Activated B cell treated with CpG ODN at 0.5 μM for 24 hours (primary cell): ENCODE data around the gene HGFAC. TPM values are rescaled to one million over a fixed set of nuclear protein-coding genes. Genes with fewer than 3 reads are reported as not detected.

ENCODE experiments used
- ATAC-seq: fragments of 200-7000 bp; cut with Tn5 transposase; one replicate; pipeline ENCODE4 v1.10.0; 2021; ENCODE audit warnings: low read depth, mild to moderate bottlenecking, moderate library complexity
- CTCF ChIA-PET: fragments of 350-600 bp; sonication (Branson Sonifier 250); formaldehyde crosslinking; loops from one replicate; lab custom pipeline; 2021; ENCODE audit warnings: antibody characterized with exemption; lab: Charles Lee
- POLR2A ChIA-PET: fragments of 350-600 bp; sonication (Branson Sonifier 250); formaldehyde crosslinking; loops from one replicate; lab custom pipeline; 2021; ENCODE audit warnings: antibody characterized with exemption; lab: Charles Lee
- DNase-seq: peaks from one replicate; pipeline ENCODE4 v3.0.0; 2022
- H3K27ac Mint-ChIP-seq: one replicate; pipeline ENCODE4 v1.8.0; 2020; ENCODE audit warnings: mixed read lengths
- H3K27me3 Mint-ChIP-seq: one replicate; pipeline ENCODE4 v1.8.0; 2021; ENCODE audit warnings: mixed read lengths
- H3K36me3 Mint-ChIP-seq: one replicate; pipeline ENCODE4 v1.8.0; 2021; ENCODE audit warnings: low read depth, mixed read lengths
- H3K4me1 Mint-ChIP-seq: one replicate; pipeline ENCODE4 v1.8.0; 2021; ENCODE audit warnings: mixed read lengths
- H3K4me3 Mint-ChIP-seq: one replicate; pipeline ENCODE4 v1.8.0; 2020; ENCODE audit warnings: mild to moderate bottlenecking, mixed read lengths
- H3K9me3 Mint-ChIP-seq: one replicate; pipeline ENCODE4 v1.8.0; 2020; ENCODE audit warnings: mixed read lengths
- intact Hi-C: fragments of 100-400 bp; cut with micrococcal nuclease; formaldehyde crosslinking; loops from one replicate; pipeline ENCODE4 v1.15.1; 2024
- total RNA-seq: library from RNA; stranded (reverse); gene quantifications from 2 replicates; pipeline ENCODE4 v1.2.3, GENCODE V29; 2022
- TF ChIP-seq, protein P1 (sequence below): fragments of 200-600 bp; IDR thresholded peaks from one replicate; pipeline ENCODE4 v1.8.0; 2022; ENCODE audit warnings: antibody characterized with exemption, mild to moderate bottlenecking

The HGFAC gene
- total RNA-seq, 1 donor from 2014 or later = not detected

DNA sequence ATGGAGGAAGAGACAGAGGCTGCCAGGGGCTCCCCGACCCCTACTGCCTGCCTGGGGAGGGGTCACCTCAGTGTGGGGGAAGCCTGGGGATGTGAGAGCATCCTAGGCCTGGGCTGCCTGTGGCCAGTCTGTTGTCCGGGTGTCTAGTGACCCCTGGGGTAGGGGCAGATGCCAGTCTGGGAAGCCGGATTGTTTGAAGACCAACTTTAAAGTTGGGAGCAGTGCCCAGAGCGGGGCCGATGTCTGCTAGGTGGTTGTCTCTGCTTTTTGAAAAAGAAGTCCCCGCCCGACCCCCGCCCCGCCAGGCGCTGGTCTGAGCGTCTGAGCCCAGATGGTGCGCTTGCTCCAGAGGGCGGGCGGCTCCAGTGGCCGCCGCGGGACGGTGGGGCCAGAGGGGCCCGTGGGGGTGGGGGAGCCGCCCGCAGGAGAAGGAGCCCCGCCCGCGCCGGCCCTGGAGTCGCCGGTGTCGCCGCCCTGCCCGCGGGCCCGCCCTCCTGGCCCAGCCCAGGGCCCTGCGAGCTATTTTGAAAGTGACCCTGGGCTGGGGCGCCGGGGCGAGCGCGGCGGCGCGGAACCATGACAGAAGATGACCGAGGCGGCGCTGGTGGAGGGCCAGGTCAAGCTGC is 21.1 kb downstream of the HGFAC start, which contains the start of gene DOK7:
Gene DOK7, plus strand, starts transcription at position 517 of the 626 bp plus-strand sequence. Its CDS starts 70 bp downstream, at position 587.
- ChIA-PET CTCF (interaction anchor here (1.1 to 1.4 kb wide), 2 partner anchors 17 to 119 kb away, joined by 3 to 5 read pairs; no protein-coding TSS in a partner anchor), POLR2A (no interaction called here)
- DNase-seq (no peak), ATAC-seq (no peak)
- Mint-ChIP-seq H3K27ac (no peak within 1 kb of the TSS), H3K27me3 (peaks cover 18% of the 10 kb centered on the region), H3K4me3 (peak within 1 kb of the TSS; percentile 24), H3K4me1 (no peaks in the 10 kb centered on the region), H3K9me3 (no peaks in the 10 kb centered on the region), H3K36me3 (no peaks in the 10 kb centered on the region)
- intact Hi-C loops = no loop called here
- TF ChIP-seq, protein P1, sequence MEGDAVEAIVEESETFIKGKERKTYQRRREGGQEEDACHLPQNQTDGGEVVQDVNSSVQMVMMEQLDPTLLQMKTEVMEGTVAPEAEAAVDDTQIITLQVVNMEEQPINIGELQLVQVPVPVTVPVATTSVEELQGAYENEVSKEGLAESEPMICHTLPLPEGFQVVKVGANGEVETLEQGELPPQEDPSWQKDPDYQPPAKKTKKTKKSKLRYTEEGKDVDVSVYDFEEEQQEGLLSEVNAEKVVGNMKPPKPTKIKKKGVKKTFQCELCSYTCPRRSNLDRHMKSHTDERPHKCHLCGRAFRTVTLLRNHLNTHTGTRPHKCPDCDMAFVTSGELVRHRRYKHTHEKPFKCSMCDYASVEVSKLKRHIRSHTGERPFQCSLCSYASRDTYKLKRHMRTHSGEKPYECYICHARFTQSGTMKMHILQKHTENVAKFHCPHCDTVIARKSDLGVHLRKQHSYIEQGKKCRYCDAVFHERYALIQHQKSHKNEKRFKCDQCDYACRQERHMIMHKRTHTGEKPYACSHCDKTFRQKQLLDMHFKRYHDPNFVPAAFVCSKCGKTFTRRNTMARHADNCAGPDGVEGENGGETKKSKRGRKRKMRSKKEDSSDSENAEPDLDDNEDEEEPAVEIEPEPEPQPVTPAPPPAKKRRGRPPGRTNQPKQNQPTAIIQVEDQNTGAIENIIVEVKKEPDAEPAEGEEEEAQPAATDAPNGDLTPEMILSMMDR = no peak

DNA sequence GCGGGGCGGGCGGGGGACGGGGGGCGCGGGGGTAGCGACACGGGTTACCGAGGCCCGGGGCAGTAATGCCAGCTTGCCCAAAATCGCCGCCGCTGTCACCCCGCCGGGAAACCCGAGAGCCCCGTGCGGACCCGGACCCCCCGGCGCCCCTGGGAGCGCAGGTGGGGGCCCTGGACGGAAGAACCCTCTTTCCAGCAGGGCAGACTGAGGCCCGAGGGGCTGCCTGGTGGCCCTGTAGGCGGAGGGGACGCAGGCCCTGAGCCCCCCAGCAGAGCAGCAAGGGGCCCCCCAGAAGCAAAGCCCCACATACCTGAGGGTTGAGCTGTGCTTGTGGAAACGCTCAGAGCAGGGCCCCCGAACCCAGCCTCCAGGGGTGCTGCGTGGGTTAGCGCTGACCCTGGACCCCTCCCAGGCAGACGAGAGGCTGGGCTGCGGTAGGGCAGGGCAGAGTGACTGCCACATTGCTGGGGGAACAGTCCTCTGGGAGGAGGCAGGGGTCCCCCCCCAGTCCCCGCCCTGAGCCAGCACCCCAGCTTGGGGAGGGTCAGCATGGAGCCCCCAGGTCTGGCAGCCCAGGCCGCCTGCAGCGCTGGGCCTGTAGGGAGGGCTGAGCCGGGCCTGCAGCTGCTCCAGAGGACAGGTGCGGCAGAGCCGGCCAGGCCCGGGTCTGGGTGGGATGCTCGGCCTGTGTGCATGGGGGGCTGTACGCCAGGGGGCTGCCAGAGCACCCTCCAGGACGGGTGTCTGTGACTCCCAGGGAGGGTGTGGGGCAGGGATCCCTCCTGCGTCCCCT is 22.0 kb downstream of the HGFAC start:
- ChIA-PET POLR2A (no interaction called here), CTCF (no interaction called here)
- TF ChIP-seq, protein P1 = no peak
- Mint-ChIP-seq H3K4me3 (no peak overlapping the region), H3K27ac (no peak overlapping the region), H3K36me3 (no peaks in the 10 kb centered on the region), H3K27me3 (peaks cover 18% of the 10 kb centered on the region), H3K4me1 (no peaks in the 10 kb centered on the region), H3K9me3 (no peaks in the 10 kb centered on the region)
- intact Hi-C loops = no loop called here
- ATAC-seq (no peak), DNase-seq (no peak)

DNA sequence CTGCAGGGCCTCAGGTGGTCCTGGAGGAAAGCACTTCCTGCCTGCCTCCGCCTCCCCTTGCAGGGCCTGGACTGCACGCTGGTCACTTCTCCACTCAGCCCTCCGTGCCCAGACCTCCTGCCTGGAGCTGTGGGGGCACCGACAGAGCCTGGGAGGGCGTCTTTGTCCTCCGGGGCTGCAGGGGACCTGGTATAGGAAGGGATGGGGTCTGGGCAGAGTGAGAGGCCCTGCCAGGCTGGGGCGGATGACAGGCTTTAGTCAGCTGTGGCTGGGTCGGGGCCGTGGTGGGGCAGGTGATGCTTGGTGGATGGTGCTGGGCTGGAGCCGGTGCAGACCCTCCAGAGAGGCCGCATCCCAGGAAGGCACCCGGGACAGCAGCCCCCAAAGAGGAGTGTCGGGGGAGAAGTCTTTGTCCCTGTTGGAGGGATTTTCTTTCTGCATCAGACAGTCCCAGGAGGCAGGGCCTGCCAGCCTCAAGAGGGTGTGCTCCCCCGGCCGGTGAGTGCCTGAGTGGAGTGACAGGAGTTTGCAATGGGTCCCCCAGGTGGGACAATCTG is 22.7 kb downstream of the HGFAC start:
- TF ChIP-seq, protein P1 = no peak
- Mint-ChIP-seq H3K27me3 (peaks cover 18% of the 10 kb centered on the region), H3K36me3 (no peaks in the 10 kb centered on the region), H3K4me1 (no peaks in the 10 kb centered on the region), H3K4me3 (peak overlapping the region; percentile 24), H3K9me3 (no peaks in the 10 kb centered on the region), H3K27ac (no peak overlapping the region)
- DNase-seq (no peak), ATAC-seq (no peak)
- intact Hi-C loops = no loop called here
- POLR2A ChIA-PET = no interaction called here
- CTCF ChIA-PET = no interaction called here

DNA sequence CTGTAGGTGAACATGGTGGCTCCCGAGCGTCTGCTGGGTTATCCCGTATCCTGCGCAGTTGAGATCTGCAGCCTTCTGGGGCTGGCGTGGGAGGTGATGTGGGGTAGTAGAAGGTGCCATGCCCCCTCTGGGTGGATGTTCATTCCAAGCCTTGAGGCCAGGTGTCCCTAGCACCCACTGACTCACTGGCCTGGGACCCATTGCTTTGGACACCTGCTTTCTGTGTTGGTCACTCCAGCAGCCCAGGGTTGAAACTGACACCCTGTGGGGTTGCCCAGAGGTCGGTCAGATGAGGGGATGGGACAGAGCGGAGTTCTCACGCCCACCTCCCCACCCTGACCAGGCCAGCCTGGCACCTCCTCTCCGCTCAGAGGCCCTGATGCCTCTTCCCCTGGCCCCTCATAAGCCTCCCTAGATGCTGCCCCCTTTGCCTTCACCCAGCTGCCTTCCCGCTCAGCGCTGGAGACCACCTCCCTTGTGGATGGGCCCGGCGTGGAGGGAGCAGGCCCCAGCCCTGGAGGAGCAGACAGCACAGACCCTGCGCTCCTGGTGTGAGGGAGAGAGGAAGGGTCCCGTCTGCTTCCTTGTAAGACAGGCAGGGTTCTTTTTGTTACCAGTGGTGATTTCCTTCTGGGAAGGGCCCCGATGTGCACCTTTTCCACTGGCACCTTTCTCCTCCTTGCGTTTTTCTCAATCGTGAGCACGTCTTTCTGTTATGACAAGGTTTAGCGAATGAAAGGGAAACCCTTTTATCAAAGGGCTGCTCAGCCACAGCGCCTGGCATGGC is 23.3 kb downstream of the HGFAC start:
- no peak overlapping the region for H3K4me3 Mint-ChIP-seq

More for the DNA sequence above, 23.3 kb downstream of the HGFAC start:
- Mint-ChIP-seq H3K27me3 (peaks cover 14% of the 10 kb centered on the region), H3K9me3 (no peaks in the 10 kb centered on the region), H3K27ac (no peak overlapping the region), H3K4me1 (no peaks in the 10 kb centered on the region), H3K36me3 (no peaks in the 10 kb centered on the region)
- TF ChIP-seq, protein P1 = no peak
- POLR2A ChIA-PET = no interaction called here
- DNase-seq (no peak), ATAC-seq (no peak)
- intact Hi-C loops = no loop called here
- CTCF ChIA-PET = no interaction called here
